Motor neuron (in vitro differentiated cells): ENCODE measurements around the gene PLD4. TPM values are rescaled to one million over a fixed set of nuclear protein-coding genes. Genes with fewer than 3 reads are reported as not detected.
"Not testable (repeated sequence)": the region's sequence is repeated elsewhere in the genome, so short reads cannot be mapped to it uniquely, and the experiment has no call there.

Experiments used
- ATAC-seq, 8 experiments: fragments of 200-7000 bp; cut with Tn5 transposase; replicated peaks in 6 of 8; 2 replicates each; pipeline ENCODE4 v1.8.0; 2021; ENCODE audit warnings: mild to moderate bottlenecking in 8 of 8, moderate library complexity in 8 of 8
- H3K27ac ChIP-seq, 2 donors: fragments of 250-450 bp; sonication (Bioruptor Pico); 2 replicates each; pipeline ENCODE4 v1.9.0; 2021; ENCODE audit warnings: antibody characterized with exemption in 2 of 2, mild to moderate bottlenecking in 2 of 2, moderate library complexity in 1 of 2
- H3K4me1 ChIP-seq, 2 donors: fragments of 250-450 bp; sonication (Bioruptor Pico); replicated peaks in 1 of 2; 2 replicates each; pipeline ENCODE4 v1.6.1; 2021; ENCODE audit warnings: antibody characterized with exemption in 2 of 2, mild to moderate bottlenecking in 2 of 2, moderate library complexity in 1 of 2
- H3K4me3 ChIP-seq, 5 donors: fragments of 250-450 bp; sonication (Bioruptor Pico); 2 replicates each; pipeline ENCODE4 v1.9.0; 2021; ENCODE audit warnings: antibody characterized with exemption in 5 of 5, mild to moderate bottlenecking in 5 of 5, moderate library complexity in 4 of 5
- WGBS, 10 experiments: fragments of 450-650 bp; shearing (Covaris generic); methylation state at CpG; one replicate each; pipeline ENCODE4 v1.0.0; 2022; 5-methylcytosine and 5-hydroxymethylcytosine counted together
- in situ Hi-C, 9 experiments: fragments of 400-800 bp; cut with MboI; loops; one replicate each; pipeline ENCODE4 v1.15.0; 2021; ENCODE audit warnings: low sequenced_read_pairs in 9 of 9, low pct_unique_long_range_greater_than_20kb in 2 of 9; ENCODE audit not compliant: unreplicated experiment in 9 of 9
- total RNA-seq, 8 experiments: library from RNA; unstranded; fragments of 300-600 nt; gene quantifications; 2 replicates each; pipeline versions ENCODE4 v1.2.3 to v1.2.4, GENCODE V29; 2022

PLD4 gene
- total RNA-seq, 8 experiments from 2014 or later: 0.09 to 1.1 (median 0.41) TPM

GRCh38 chr14:104919152-104919992, 5.3 kb upstream of the PLD4 start:
- not testable (repeated sequence) for H3K27ac ChIP-seq, H3K4me3 ChIP-seq, H3K4me1 ChIP-seq, ATAC-seq
- 58 to 93% (median 75%) methylated on average over 1 to 10 of the region's 12 CpGs for WGBS, 10 experiments
- in situ Hi-C loops: loop anchor here in 1 of 9 experiments (25.0 kb wide), 1 partner anchor 118 kb away; no protein-coding TSS in a partner anchor

DNA sequence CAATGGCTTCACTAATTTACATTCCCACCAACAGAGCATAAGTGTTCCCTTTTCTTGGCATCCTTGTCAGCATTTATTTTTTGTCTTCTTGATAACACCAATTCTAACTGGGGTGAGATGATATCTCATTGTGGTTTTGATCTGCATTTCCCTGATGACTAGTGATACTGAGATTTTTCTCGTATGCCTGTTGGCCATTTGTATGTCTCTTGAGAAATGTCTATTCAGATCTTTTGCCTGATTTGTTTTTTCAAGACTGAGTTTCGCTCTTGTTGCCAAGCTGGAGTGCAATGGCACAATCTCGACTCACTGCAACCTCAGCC, 4.7 kb upstream of the PLD4 start:
- Histone ChIP-seq H3K4me3 (no peak overlapping the region), H3K4me1 (no peaks in the 10 kb centered on the region), H3K27ac (no peak overlapping the region)
- in situ Hi-C loops: loop anchor here in 1 of 9 experiments (25.0 kb wide), 1 partner anchor 117 kb away; no protein-coding TSS in a partner anchor
- no peak for ATAC-seq
- 0 to 67% (median 50%) methylated on average over 1 to 3 of the region's 3 CpGs; no CpG with 5 or more reads in 2 of the 10 experiments for WGBS, 10 experiments

GRCh38 chr14:104923640-104924420, 849 bp upstream of the PLD4 start:
- no peaks in the 10 kb centered on the region for H3K4me1 ChIP-seq
- in situ Hi-C loops: loop anchor here in 1 of 9 experiments (25.0 kb wide), 1 partner anchor 113 kb away; no protein-coding TSS in a partner anchor
- WGBS, 10 experiments: 13 to 75% (median 60%) methylated on average over 1 of the region's 4 CpGs; no CpG with 5 or more reads in 5 of the 10 experiments
- no peak overlapping the region for H3K27ac ChIP-seq
- no peak overlapping the region for H3K4me3 ChIP-seq
- no peak for ATAC-seq

DNA sequence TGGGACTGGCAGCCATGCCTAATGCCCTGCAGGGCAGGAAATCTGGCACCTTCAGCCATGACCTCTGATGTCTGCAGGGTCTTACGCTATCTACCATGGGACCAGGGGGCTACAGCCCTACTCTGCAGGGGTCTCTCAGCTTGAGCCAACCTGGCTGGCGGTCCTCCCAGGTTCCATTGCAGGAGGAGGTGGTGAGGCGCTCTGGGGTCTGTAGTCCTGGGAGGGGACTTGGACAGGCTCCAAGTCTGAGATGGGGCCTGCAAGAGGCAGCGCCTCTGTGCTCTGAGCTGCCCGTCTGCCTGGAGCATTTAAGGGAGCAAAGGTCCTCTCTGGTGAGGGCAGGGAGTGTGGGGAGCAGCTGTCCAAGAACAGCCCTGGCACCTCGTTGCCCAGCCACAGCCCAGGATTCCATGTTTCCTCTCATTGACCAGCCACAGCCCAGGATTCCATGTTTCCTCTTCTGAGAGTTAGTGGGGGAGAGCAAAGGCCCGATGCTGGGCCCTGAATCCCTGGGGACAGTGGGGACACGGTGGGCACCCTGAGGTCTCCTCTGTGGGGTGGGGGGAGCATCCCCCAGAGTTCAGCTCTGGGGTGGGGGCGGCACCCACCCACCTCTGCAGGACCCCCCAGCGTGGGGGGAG, 655 bp downstream of the PLD4 start:
- Histone ChIP-seq H3K4me3 (no peak overlapping the region), H3K4me1 (no peaks in the 10 kb centered on the region), H3K27ac (no peak overlapping the region)
- ATAC-seq: no peak
- in situ Hi-C loops: no loop called here
- 53 to 67% methylated on average over 2 to 3 of the region's 10 CpGs; no CpG with 5 or more reads in 8 of the 10 experiments for WGBS, 10 experiments

DNA sequence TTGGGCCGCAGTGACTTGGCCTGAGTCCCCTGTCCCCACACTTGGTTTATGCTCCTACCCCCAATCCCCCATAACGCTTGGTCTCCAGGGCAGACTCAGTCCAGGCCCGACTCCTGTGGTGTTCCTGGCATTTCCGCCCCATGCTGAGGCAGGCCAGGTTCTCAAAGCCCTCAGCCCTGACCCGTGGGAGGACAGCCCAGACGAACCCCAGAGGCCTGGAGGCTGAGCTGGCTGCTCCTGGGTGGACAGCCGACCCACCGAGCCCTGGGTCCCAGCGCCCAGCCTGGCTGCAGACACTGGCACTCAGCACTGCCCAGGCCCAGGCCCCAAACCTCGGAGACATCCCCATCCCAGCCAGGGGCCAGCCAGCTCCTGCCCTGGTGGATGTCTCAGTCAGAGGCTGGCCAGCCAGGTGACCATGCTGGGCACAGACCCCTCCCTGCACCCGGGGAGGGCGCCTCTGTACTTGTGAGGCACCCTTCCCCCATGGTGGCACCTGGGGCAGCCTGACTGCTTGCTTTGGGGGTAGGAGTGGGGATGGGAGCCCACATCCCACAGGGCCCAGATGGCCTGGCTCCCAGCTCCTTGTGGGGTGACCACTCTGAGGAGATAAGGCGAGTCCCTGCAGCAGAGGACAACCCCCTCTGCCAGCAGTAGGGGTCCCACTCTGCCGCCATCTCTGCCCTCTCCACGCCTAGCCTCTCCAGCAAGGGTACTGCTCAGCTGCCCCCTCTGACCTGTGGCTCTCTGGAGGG, 1.4 kb downstream of the PLD4 start:
- in situ Hi-C loops: no loop called here
- Histone ChIP-seq H3K4me3 (no peak overlapping the region), H3K4me1 (no peaks in the 10 kb centered on the region), H3K27ac (no peak overlapping the region)
- ATAC-seq: no peak
- WGBS, 10 experiments: 73 to 100% (median 80%) methylated on average over 1 to 5 of the region's 15 CpGs; no CpG with 5 or more reads in 7 of the 10 experiments

- Histone ChIP-seq H3K4me3 (no peak overlapping the region), H3K4me1 (peaks cover 0 to 3% of the 10 kb centered on the region in 2 donors), H3K27ac (no peak overlapping the region)
- ATAC-seq: no peak
- in situ Hi-C loops: no loop called here
- 60 to 80% (median 74%) methylated on average over 1 to 3 of the region's 21 CpGs; no CpG with 5 or more reads in 7 of the 10 experiments for WGBS, 10 experiments
These were observed 2.1 kb downstream of the PLD4 start for GRCh38 chr14:104926619-104927431.

- Histone ChIP-seq H3K27ac (no peak overlapping the region), H3K4me1 (peaks cover 0 to 3% of the 10 kb centered on the region in 2 donors), H3K4me3 (no peak overlapping the region)
- no peak for ATAC-seq
- 25% methylated on average over 2 of the region's 10 CpGs; no CpG with 5 or more reads in 9 of the 10 experiments for WGBS, 10 experiments
- in situ Hi-C loops: no loop called here
These were observed 2.7 kb downstream of the PLD4 start for GRCh38 chr14:104927432-104927816.

DNA sequence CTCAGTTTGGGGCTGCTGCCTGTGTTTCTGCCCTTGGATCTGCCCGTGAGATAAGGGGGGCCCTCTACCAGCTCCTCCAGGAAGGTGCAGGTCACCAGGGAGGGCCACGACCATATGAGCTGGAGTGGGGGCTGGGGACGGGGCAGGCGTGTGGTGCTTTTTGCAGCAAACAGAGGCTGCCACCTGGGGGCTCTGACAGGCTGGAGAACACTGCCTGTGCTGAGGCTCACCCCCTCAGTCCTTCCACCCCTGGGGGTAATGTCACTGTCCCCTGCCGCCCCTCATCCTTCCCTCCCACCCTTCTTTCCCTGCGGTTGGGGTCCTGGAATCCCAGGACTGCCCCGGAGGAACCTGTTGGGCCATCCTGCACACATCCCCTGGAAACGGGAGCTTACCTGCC, 3.2 kb downstream of the PLD4 start:
- WGBS, 10 experiments: 40 to 83% (median 67%) methylated on average over 1 to 3 of the region's 8 CpGs; no CpG with 5 or more reads in 7 of the 10 experiments
- in situ Hi-C loops: no loop called here

DNA sequence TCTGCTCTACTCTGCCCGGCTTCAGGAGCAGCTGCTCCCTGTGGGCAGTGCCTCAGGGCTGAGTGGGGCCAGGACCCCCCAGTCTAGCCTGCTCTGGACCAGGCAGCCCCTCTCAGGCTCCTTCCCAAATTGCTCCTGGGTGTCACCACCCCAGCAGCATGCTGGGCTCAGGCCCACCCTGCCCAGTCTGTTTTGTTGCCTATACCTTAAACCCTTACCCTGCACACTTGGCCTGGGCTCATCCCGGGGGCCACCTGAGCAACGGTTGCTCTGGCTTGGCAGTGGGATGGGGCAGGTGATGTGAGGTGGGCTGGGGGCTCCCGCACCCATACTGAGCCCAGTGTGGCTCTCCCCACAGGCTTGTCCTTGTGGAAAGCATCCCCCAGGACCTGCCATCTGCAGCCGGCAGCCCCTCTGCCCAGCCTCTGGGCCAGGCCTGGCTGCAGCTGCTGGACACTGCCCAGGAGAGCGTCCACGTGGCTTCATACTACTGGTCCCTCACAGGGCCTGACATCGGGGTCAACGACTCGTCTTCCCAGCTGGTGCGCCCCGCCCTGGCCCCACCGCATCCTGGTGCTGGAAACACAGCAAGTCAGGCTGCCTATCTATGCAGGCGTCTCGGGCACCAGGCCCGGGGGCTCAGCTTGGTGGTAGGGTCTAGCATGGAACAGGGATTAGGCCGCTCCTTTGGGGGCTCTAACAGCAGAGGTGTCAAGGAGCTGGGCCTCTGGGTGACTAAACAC, 3.9 kb downstream of the PLD4 start:
- H3K4me3 ChIP-seq: no peak overlapping the region
- in situ Hi-C loops: no loop called here
- H3K27ac ChIP-seq: no peak overlapping the region
- no peak for ATAC-seq
- peaks cover 0 to 3% of the 10 kb centered on the region in 2 donors for H3K4me1 ChIP-seq
- WGBS, 10 experiments: 30 to 100% methylated on average over 1 to 2 of the region's 17 CpGs; no CpG with 5 or more reads in 8 of the 10 experiments

More for the DNA sequence above, 3.2 kb downstream of the PLD4 start:
- H3K27ac ChIP-seq: no peak overlapping the region
- ATAC-seq: no peak
- no peak overlapping the region for H3K4me3 ChIP-seq
- H3K4me1 ChIP-seq: peaks cover 0 to 3% of the 10 kb centered on the region in 2 donors

DNA sequence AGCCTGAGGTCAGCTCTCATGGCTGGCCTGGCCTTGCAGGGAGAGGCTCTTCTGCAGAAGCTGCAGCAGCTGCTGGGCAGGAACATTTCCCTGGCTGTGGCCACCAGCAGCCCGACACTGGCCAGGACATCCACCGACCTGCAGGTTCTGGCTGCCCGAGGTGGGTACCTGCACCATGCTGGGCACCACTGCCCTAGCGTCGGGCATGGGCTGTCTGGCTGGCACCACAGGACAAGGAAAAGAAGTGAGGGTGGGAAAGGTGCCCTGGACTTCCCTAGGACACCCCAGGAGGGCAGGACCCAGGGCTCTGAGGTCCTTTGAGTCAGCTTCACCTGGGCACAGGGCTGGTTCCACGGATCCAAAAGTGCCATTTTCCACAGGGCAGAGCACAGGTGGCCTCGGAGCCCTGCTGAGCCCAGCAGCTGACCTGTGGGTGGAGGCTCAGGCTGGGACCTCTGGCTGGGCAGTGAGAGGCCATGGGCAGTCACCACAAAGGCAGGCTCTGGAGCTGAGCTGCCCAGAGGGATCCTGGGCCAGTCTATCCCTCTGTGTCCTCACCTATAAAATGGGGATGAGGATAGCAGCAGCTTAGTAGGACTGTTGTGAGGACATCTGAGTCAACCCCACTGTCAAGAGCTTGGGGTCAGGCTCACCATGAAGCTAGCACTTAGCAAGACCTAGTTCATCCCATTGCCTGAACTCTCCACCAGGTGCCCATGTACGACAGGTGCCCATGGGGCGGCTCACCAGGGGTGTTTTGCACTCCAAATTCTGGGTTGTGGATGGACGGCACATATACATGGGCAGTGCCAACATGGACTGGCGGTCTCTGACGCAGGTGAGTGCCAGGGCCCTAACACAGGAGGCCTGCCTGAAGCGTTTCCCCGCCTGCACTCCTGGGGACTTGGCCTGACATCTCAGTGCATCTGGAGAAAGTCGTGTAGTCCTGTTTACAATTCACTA, 4.9 kb downstream of the PLD4 start:
- H3K4me3 ChIP-seq: no peak overlapping the region
- no peak for ATAC-seq
- WGBS, 10 experiments: 0 to 93% (median 65%) methylated on average over 1 to 12 of the region's 15 CpGs; no CpG with 5 or more reads in 4 of the 10 experiments
- H3K27ac ChIP-seq: no peak overlapping the region
- in situ Hi-C loops: no loop called here
- peaks cover 3 to 5% of the 10 kb centered on the region in 2 donors for H3K4me1 ChIP-seq
